ENCODE measurements around the gene SUSD3.

The SUSD3 gene

GRCh38 chr9:93049491-93049890 lies 9.0 kb upstream of the SUSD3 start:
- no peak overlapping the region for H3K4me3 ChIP-seq (ENCODE audit: low read depth, low read length)
- no peak for DNase-seq (ENCODE audit: low read depth, low spot score)

GRCh38 chr9:93050231-93050630 lies 8.3 kb upstream of the SUSD3 start:
- in situ Hi-C loops (cut with HindIII; ENCODE audit: low sequenced_read_pairs), result no loop called here
- no peak for DNase-seq (ENCODE audit: low read depth, low spot score)
- no peak overlapping the region for H3K4me3 ChIP-seq (ENCODE audit: low read depth, low read length)
- TF ChIP-seq CTCF (IDR thresholded peaks at IDR 0.05; ENCODE audit: low read depth, low read length), result no peak

More at GRCh38 chr9:93049491-93049890, 9.0 kb upstream of the SUSD3 start:
- in situ Hi-C loops (cut with HindIII; ENCODE audit: low sequenced_read_pairs), result no loop called here
- TF ChIP-seq CTCF (IDR thresholded peaks at IDR 0.05; ENCODE audit: low read depth, low read length), result no peak

- no peak for TF ChIP-seq CTCF (IDR thresholded peaks at IDR 0.05; ENCODE audit: low read depth, low read length)
- in situ Hi-C loops (cut with HindIII; ENCODE audit: low sequenced_read_pairs), result no loop called here
- H3K4me3 ChIP-seq (ENCODE audit: low read depth, low read length), result no peak overlapping the region
- no peak for DNase-seq (ENCODE audit: low read depth, low spot score)
These were observed 6.8 kb upstream of the SUSD3 start for GRCh38 chr9:93051680-93052089.

- DNase-seq (ENCODE audit: low read depth, low spot score), result no peak
- no peak overlapping the region for H3K4me3 ChIP-seq (ENCODE audit: low read depth, low read length)
- no peak for TF ChIP-seq CTCF (IDR thresholded peaks at IDR 0.05; ENCODE audit: low read depth, low read length)
- in situ Hi-C loops (cut with HindIII; ENCODE audit: low sequenced_read_pairs), result no loop called here
These were observed 5.5 kb upstream of the SUSD3 start for GRCh38 chr9:93052791-93053540.

- no peak overlapping the region for H3K4me3 ChIP-seq (ENCODE audit: low read depth, low read length)
- TF ChIP-seq CTCF (IDR thresholded peaks at IDR 0.05; ENCODE audit: low read depth, low read length), result no peak
- no peak for DNase-seq (ENCODE audit: low read depth, low spot score)
- in situ Hi-C loops (cut with HindIII; ENCODE audit: low sequenced_read_pairs), result no loop called here
These were observed 4.6 kb upstream of the SUSD3 start for GRCh38 chr9:93053781-93054331.

GRCh38 chr9:93054758-93055704 lies 3.5 kb upstream of the SUSD3 start:
- TF ChIP-seq CTCF (IDR thresholded peaks at IDR 0.05; ENCODE audit: low read depth, low read length), result no peak
- no peak overlapping the region for H3K4me3 ChIP-seq (ENCODE audit: low read depth, low read length)
- DNase-seq (ENCODE audit: low read depth, low spot score), result no peak
- in situ Hi-C loops (cut with HindIII; ENCODE audit: low sequenced_read_pairs), result no loop called here
